GM12878 (cell line): ENCODE data around the gene ADK. TPM values are rescaled to one million over a fixed set of nuclear protein-coding genes. Genes with fewer than 3 reads are reported as not detected.

Experiments
- ATAC-seq: fragments of 200-7000 bp; cut with Tn5 transposase; 3 replicates; pipeline ENCODE4 v1.9.1; 2020; ENCODE audit warnings: mild to moderate bottlenecking, moderate library complexity
- BruUV-seq: library from RNA; stranded (reverse); fragments of 400-500 nt; replicated peaks from 2 replicates; lab custom pipeline; 2021; lab: Mats Ljungman, UMichigan
- CTCF ChIA-PET: fragments of 300-600 bp; sonication (Branson Sonifier 250); formaldehyde crosslinking; extraction: SDS; loops from one replicate; lab custom pipeline; 2021; ENCODE audit warnings: inconsistent platforms; lab: Yijun Ruan, JAX
- POLR2A ChIA-PET: fragments of 350-600 bp; formaldehyde crosslinking; extraction: SDS; loops from one replicate; lab custom pipeline; 2021; ENCODE audit warnings: inconsistent platforms; lab: Charles Lee
- RAD21 ChIA-PET: fragments of 300-600 bp; sonication (Branson Sonifier 250); formaldehyde crosslinking; loops from one replicate; lab custom pipeline; 2023; ENCODE audit warnings: antibody characterized with exemption; ENCODE audit not compliant: unreplicated experiment; lab: Charles Lee
- SMC1A ChIA-PET: fragments of 300-600 bp; sonication (Branson Sonifier 250); formaldehyde crosslinking; loops from one replicate; lab custom pipeline; 2023; ENCODE audit not compliant: unreplicated experiment, uncharacterized antibody; lab: Charles Lee
- DNase-seq: peaks from one replicate; pipeline ENCODE4 v3.0.0-alpha.2; 2011; ENCODE audit warnings: low read depth, low spot score
- FAIRE-seq: peaks from 3 replicates; lab custom pipeline; 2011; peaks lifted over from hg19 to GRCh38; lab: Jason Lieb, UNC
- H2AFZ ChIP-seq: 2 replicates; pipeline ENCODE4 v1.6.0; 2011; ENCODE audit warnings: low read depth, low read length, control low read depth; ENCODE audit not compliant: control insufficient read depth
- H3K27ac ChIP-seq: 2 replicates; pipeline ENCODE4 v1.5.1; 2011; ENCODE audit warnings: control low read depth; ENCODE audit not compliant: control insufficient read depth, insufficient read depth
- H3K27me3 ChIP-seq, 2 experiments: replicated peaks in 1 of 2; 2 replicates each; pipeline versions ENCODE4 v1.6.0 to v1.6.1; 2011; ENCODE audit warnings: low read length in 1 of 2; ENCODE audit not compliant: control insufficient read depth in 2 of 2, insufficient read depth in 2 of 2
- H3K36me3 ChIP-seq, 2 experiments: 2 replicates each; pipeline ENCODE4 v1.5.1; 2011; ENCODE audit warnings: low read length in 1 of 2; ENCODE audit not compliant: control insufficient read depth in 2 of 2, insufficient read depth in 2 of 2
- H3K4me1 ChIP-seq: 2 replicates; pipeline ENCODE4 v1.6.1; 2011; ENCODE audit warnings: mild to moderate bottlenecking, low read length, moderate library complexity, mixed read lengths; ENCODE audit not compliant: control insufficient read depth, insufficient read depth
- H3K4me2 ChIP-seq: 2 replicates; pipeline ENCODE4 v1.6.0; 2011; ENCODE audit warnings: control low read depth; ENCODE audit not compliant: control insufficient read depth, insufficient read depth
- H3K4me3 ChIP-seq: fragments of 200-600 bp; sonication (generic); 2 replicates; pipeline ENCODE4 v1.5.1; 2016
- H3K79me2 ChIP-seq: 2 replicates; pipeline ENCODE4 v1.6.0; 2011; ENCODE audit warnings: low read length; ENCODE audit not compliant: control insufficient read depth, insufficient read depth
- H3K9ac ChIP-seq: 2 replicates; pipeline ENCODE4 v1.8.0; 2011; ENCODE audit warnings: low read length, control low read depth, mixed read lengths; ENCODE audit not compliant: control insufficient read depth, insufficient read depth
- H3K9me3 ChIP-seq: replicated peaks from 3 replicates; pipeline ENCODE4 v1.5.1; 2011; ENCODE audit warnings: mild to moderate bottlenecking, low read length; ENCODE audit not compliant: control insufficient read depth, insufficient read depth
- H4K20me1 ChIP-seq: 2 replicates; pipeline ENCODE4 v1.6.0; 2011; ENCODE audit not compliant: control insufficient read depth, insufficient read depth
- ATF7 ChIP-seq: fragments of 450-650 bp; IDR thresholded peaks from 2 replicates; pipeline ENCODE4 v1.6.1; 2016; ENCODE audit warnings: low read depth, mild to moderate bottlenecking
- CHD4 ChIP-seq: fragments of 200-600 bp; sonication (generic); IDR thresholded peaks from 2 replicates; pipeline ENCODE4 v1.6.1; 2016; ENCODE audit warnings: mild to moderate bottlenecking
- EGR1 ChIP-seq, 2 experiments: IDR thresholded peaks; 1 replicate in 1 of 2; 2 replicates in 1 of 2; pipeline ENCODE4 v1.6.1; 2011 to 2012; ENCODE audit warnings: low read depth in 2 of 2, low read length in 2 of 2, borderline replicate concordance in 1 of 2, mild to moderate bottlenecking in 1 of 2, moderate library complexity in 1 of 2
- HCFC1 ChIP-seq: fragments of 150-350 bp; IDR thresholded peaks from 2 replicates; pipeline ENCODE4 v1.6.1; 2014; ENCODE audit warnings: low read length
- RB1 ChIP-seq: fragments of 450-650 bp; formaldehyde crosslinking; IDR thresholded peaks from 2 replicates; pipeline ENCODE4 v1.6.1; 2017; ENCODE audit warnings: mild to moderate bottlenecking, borderline replicate concordance
- RBBP5 ChIP-seq: fragments of 200-600 bp; sonication (generic); conservative IDR thresholded peaks from 2 replicates; pipeline ENCODE4 v1.6.1; 2016
- SIX5 ChIP-seq: IDR thresholded peaks from 2 replicates; pipeline ENCODE4 v1.6.1; 2011; ENCODE audit warnings: mild to moderate bottlenecking, low read depth, low read length, moderate library complexity; ENCODE audit not compliant: severe bottlenecking
- SMAD1 ChIP-seq: fragments of 450-650 bp; IDR thresholded peaks from 2 replicates; pipeline ENCODE4 v1.6.1; 2018; ENCODE audit warnings: mild to moderate bottlenecking, low read depth; ENCODE audit not compliant: partially characterized antibody
- SMAD5 ChIP-seq: IDR thresholded peaks from 2 replicates; pipeline ENCODE4 v1.6.1; 2016; ENCODE audit warnings: antibody characterized with exemption, low read depth
- TCF12 ChIP-seq: IDR thresholded peaks from 2 replicates; pipeline ENCODE4 v1.6.1; 2011; ENCODE audit warnings: low read depth, mild to moderate bottlenecking, low read length
- ZNF207 ChIP-seq: fragments of 450-650 bp; IDR thresholded peaks from 2 replicates; pipeline ENCODE4 v1.6.1; 2014; ENCODE audit warnings: antibody characterized with exemption, mild to moderate bottlenecking, borderline replicate concordance
- WGBS: methylation state at CpG from one replicate; pipeline ENCODE4 v1.1.6; 2016; ENCODE audit warnings: low lambda C conversion rate; ENCODE audit not compliant: insufficient replicate concordance, insufficient coverage; ENCODE audit errors: missing lambda C conversion rate; 5-methylcytosine and 5-hydroxymethylcytosine counted together
- in situ Hi-C: fragments of 300-500 bp; cut with MboI; formaldehyde crosslinking; loops from 9 replicates; pipeline ENCODE4 v1.14.3; 2018; ENCODE audit warnings: mixed read lengths
- intact Hi-C: fragments of 100-400 bp; cut with micrococcal nuclease; formaldehyde crosslinking; loops from one replicate; pipeline ENCODE4 v1.14.2; 2022; ENCODE audit not compliant: unreplicated experiment
- polyA plus RNA-seq, 11 experiments: library from polyadenylated mRNA; depleted of rRNA in 4 of 11; unstranded in 6 of 11; stranded (reverse) in 5 of 11; fragments of >200 nt; fragmentation: Nextera tagmentation in 4 of 11; fragmentation: Illumina TruSeq in 1 of 11; extraction: Ambion mirVana in 4 of 11; extraction: Trizol in 1 of 11; gene quantifications; 1 replicate in 1 of 11; 2 replicates in 10 of 11; pipeline versions ENCODE4 v1.2.1 to v1.2.3, GENCODE V29; 2011 to 2016; ENCODE audit warnings: inconsistent platforms in 2 of 11, missing spikeins in 2 of 11, low read depth in 1 of 11
- total RNA-seq, 4 experiments: library from RNA; depleted of rRNA in 3 of 4; stranded (reverse); fragments of >200 nt in 3 of 4; fragmentation: Illumina TruSeq in 1 of 4; extraction: Trizol in 1 of 4; gene quantifications; 2 replicates each; pipeline versions ENCODE4 v1.2.1 to v1.2.3, GENCODE V29; 2013 to 2021
- TF ChIP-seq, protein P1 (sequence below): fragments of 450-650 bp; IDR thresholded peaks from 2 replicates; pipeline ENCODE4 v1.6.1; 2018; ENCODE audit warnings: borderline replicate concordance, mild to moderate bottlenecking; ENCODE audit not compliant: partially characterized antibody
- TF ChIP-seq, protein P2 (sequence below): IDR thresholded peaks from 2 replicates; pipeline ENCODE4 v1.6.1; 2012; ENCODE audit warnings: low read depth, low read length, improper control_type of control experiment
- TF ChIP-seq, protein P3 (sequence below): fragments of 150-350 bp; IDR thresholded peaks from 2 replicates; pipeline ENCODE4 v1.6.1; 2016; ENCODE audit warnings: low read depth, low read length
- TF ChIP-seq, protein P4 (sequence below): IDR thresholded peaks from 2 replicates; pipeline ENCODE4 v1.6.1; 2012; ENCODE audit warnings: low read depth, low read length, improper control_type of control experiment
- TF ChIP-seq, protein P5 (sequence below): IDR thresholded peaks from 2 replicates; pipeline ENCODE4 v1.6.1; 2012; ENCODE audit warnings: low read depth, low read length, improper control_type of control experiment

Gene ADK
- total and polyA plus RNA-seq, 10 of the 15 experiments (the other 5 are each of a cell fraction or from before 2014, with no cell fraction given) = 42.0 to 151 (median 81.6) TPM

DNA sequence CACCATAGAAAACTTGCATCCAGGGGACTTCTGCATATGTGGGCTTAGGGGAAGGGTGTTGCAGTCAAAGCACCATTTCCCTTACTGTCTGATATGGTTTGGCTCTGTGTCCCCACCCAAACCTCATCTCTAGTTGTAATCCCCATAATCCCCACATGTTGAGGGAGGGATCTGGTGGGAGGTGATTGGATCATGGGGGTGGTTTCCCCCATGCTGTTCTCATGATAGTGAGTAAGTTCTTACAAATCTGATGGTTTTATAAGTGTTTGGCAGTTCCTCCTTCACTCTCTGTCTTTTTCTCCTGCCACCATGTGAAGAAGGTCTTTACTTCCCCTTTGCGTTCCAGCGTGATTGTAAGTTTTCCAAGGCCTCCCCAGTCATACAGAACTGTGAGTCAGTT, 177.4 kb downstream of the ADK start:
- no TSS peak for BruUV-seq
- RAD21 ChIA-PET = no interaction called here
- WGBS = 98% methylated on average over 2 of the region's 2 CpGs
- TF ChIP-seq RB1 (no peak), ZNF207 (no peak), SMAD5 (no peak), TCF12 (no peak), EGR1 (IDR thresholded peaks at IDR 0.05; ENCODE audit: borderline replicate concordance in 1 of 2, low read depth in 2 of 2, low read length in 2 of 2) (no peak), HCFC1 (no peak), CHD4 (no peak), SMAD1 (no peak), ATF7 (no peak), SIX5 (no peak), RBBP5 (no peak)
- TF ChIP-seq, protein P1, sequence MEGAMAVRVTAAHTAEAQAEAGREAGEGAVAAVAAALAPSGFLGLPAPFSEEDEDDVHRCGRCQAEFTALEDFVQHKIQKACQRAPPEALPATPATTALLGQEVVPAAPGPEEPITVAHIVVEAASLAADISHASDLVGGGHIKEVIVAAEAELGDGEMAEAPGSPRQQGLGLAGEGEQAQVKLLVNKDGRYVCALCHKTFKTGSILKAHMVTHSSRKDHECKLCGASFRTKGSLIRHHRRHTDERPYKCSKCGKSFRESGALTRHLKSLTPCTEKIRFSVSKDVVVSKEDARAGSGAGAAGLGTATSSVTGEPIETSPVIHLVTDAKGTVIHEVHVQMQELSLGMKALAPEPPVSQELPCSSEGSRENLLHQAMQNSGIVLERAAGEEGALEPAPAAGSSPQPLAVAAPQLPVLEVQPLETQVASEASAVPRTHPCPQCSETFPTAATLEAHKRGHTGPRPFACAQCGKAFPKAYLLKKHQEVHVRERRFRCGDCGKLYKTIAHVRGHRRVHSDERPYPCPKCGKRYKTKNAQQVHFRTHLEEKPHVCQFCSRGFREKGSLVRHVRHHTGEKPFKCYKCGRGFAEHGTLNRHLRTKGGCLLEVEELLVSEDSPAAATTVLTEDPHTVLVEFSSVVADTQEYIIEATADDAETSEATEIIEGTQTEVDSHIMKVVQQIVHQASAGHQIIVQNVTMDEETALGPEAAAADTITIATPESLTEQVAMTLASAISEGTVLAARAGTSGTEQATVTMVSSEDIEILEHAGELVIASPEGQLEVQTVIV = no peak
- TF ChIP-seq, protein P2, sequence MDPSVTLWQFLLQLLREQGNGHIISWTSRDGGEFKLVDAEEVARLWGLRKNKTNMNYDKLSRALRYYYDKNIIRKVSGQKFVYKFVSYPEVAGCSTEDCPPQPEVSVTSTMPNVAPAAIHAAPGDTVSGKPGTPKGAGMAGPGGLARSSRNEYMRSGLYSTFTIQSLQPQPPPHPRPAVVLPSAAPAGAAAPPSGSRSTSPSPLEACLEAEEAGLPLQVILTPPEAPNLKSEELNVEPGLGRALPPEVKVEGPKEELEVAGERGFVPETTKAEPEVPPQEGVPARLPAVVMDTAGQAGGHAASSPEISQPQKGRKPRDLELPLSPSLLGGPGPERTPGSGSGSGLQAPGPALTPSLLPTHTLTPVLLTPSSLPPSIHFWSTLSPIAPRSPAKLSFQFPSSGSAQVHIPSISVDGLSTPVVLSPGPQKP = no peak
- TF ChIP-seq, protein P3, sequence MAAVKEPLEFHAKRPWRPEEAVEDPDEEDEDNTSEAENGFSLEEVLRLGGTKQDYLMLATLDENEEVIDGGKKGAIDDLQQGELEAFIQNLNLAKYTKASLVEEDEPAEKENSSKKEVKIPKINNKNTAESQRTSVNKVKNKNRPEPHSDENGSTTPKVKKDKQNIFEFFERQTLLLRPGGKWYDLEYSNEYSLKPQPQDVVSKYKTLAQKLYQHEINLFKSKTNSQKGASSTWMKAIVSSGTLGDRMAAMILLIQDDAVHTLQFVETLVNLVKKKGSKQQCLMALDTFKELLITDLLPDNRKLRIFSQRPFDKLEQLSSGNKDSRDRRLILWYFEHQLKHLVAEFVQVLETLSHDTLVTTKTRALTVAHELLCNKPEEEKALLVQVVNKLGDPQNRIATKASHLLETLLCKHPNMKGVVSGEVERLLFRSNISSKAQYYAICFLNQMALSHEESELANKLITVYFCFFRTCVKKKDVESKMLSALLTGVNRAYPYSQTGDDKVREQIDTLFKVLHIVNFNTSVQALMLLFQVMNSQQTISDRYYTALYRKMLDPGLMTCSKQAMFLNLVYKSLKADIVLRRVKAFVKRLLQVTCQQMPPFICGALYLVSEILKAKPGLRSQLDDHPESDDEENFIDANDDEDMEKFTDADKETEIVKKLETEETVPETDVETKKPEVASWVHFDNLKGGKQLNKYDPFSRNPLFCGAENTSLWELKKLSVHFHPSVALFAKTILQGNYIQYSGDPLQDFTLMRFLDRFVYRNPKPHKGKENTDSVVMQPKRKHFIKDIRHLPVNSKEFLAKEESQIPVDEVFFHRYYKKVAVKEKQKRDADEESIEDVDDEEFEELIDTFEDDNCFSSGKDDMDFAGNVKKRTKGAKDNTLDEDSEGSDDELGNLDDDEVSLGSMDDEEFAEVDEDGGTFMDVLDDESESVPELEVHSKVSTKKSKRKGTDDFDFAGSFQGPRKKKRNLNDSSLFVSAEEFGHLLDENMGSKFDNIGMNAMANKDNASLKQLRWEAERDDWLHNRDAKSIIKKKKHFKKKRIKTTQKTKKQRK = no peak
- TF ChIP-seq, protein P4, sequence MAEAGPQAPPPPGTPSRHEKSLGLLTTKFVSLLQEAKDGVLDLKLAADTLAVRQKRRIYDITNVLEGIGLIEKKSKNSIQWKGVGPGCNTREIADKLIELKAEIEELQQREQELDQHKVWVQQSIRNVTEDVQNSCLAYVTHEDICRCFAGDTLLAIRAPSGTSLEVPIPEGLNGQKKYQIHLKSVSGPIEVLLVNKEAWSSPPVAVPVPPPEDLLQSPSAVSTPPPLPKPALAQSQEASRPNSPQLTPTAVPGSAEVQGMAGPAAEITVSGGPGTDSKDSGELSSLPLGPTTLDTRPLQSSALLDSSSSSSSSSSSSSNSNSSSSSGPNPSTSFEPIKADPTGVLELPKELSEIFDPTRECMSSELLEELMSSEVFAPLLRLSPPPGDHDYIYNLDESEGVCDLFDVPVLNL = no peak
- TF ChIP-seq, protein P5, sequence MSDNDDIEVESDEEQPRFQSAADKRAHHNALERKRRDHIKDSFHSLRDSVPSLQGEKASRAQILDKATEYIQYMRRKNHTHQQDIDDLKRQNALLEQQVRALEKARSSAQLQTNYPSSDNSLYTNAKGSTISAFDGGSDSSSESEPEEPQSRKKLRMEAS = no peak

More for the DNA sequence above, 177.4 kb downstream of the ADK start:
- FAIRE-seq = no peak
- no peak overlapping the region for H3K4me2 ChIP-seq
- peaks cover 0 to 4% of the 10 kb centered on the region in 2 experiments; a peak in 1 of 4 replicates for H3K36me3 ChIP-seq
- no peaks in the 10 kb centered on the region; the same call in 2 of the 3 replicates for H3K9me3 ChIP-seq
- no peaks in the 10 kb centered on the region for H3K4me1 ChIP-seq
- intact Hi-C loops (no loop called here), in situ Hi-C loops (no loop called here)
- no peak overlapping the region for H3K9ac ChIP-seq
- no peak for DNase-seq
- no peak overlapping the region for H3K4me3 ChIP-seq
- POLR2A ChIA-PET = no interaction called here
- no peaks in the 10 kb centered on the region for H3K27me3 ChIP-seq
- no peak overlapping the region for H2AFZ ChIP-seq
- CTCF ChIA-PET = no interaction called here
- H3K79me2 ChIP-seq = no peaks in the 10 kb centered on the region
- H4K20me1 ChIP-seq = no peaks in the 10 kb centered on the region
- ATAC-seq = no peak
- no peak overlapping the region for H3K27ac ChIP-seq
- SMC1A ChIA-PET = no interaction called here
